MM.1S (cell line): Measurements from ENCODE around the gene NFKB2.

Experiments used
- DNase-seq: peaks from one replicate; pipeline ENCODE4 v3.0.0-alpha.2; 2015
- H2AFZ ChIP-seq: fragments of 300-600 bp; sonication (generic); 2 replicates; pipeline ENCODE4 v1.6.0; 2016; ENCODE audit warnings: antibody characterized with exemption, low read length
- H3F3A ChIP-seq: fragments of 300-600 bp; sonication (generic); 2 replicates; pipeline ENCODE4 v1.6.1; 2016; ENCODE audit warnings: mild to moderate bottlenecking, antibody characterized with exemption, low read length, moderate library complexity, mixed read lengths; ENCODE audit not compliant: insufficient read depth
- H3K27ac ChIP-seq: fragments of 300-600 bp; sonication (generic); 2 replicates; pipeline ENCODE4 v1.5.1; 2016; ENCODE audit warnings: mild to moderate bottlenecking, low read length
- H3K27me3 ChIP-seq: fragments of 300-600 bp; sonication (generic); replicated peaks from 2 replicates; pipeline ENCODE4 v1.6.0; 2016; ENCODE audit warnings: low read length; ENCODE audit not compliant: insufficient read depth
- H3K36me3 ChIP-seq: fragments of 300-600 bp; sonication (generic); replicated peaks from 2 replicates; pipeline ENCODE4 v1.6.1; 2016; ENCODE audit warnings: mild to moderate bottlenecking, low read length, mixed read lengths; ENCODE audit not compliant: insufficient read depth
- H3K4me1 ChIP-seq: fragments of 300-600 bp; sonication (generic); 2 replicates; pipeline ENCODE4 v1.6.1; 2016; ENCODE audit warnings: low read length, mixed read lengths
- H3K4me2 ChIP-seq: fragments of 300-600 bp; sonication (generic); 2 replicates; pipeline ENCODE4 v1.6.0; 2016; ENCODE audit warnings: low read depth, low read length
- H3K4me3 ChIP-seq: fragments of 300-600 bp; sonication (generic); 2 replicates; pipeline ENCODE4 v1.5.1; 2016; ENCODE audit warnings: low read length, mixed read lengths
- H3K79me2 ChIP-seq: fragments of 300-600 bp; sonication (generic); 2 replicates; pipeline ENCODE4 v1.6.1; 2016; ENCODE audit warnings: mixed run types, low read length, mixed read lengths
- H3K9ac ChIP-seq: fragments of 300-600 bp; sonication (generic); 2 replicates; pipeline ENCODE4 v1.6.1; 2016; ENCODE audit warnings: low read length, mixed read lengths
- H3K9me2 ChIP-seq: fragments of 300-600 bp; sonication (generic); replicated peaks from 2 replicates; pipeline ENCODE4 v1.6.1; 2016; ENCODE audit warnings: mild to moderate bottlenecking, low read length, mixed read lengths; ENCODE audit not compliant: insufficient read depth
- H3K9me3 ChIP-seq: fragments of 300-600 bp; sonication (generic); replicated peaks from 2 replicates; pipeline ENCODE4 v1.6.1; 2016; ENCODE audit warnings: mild to moderate bottlenecking, low read length, mixed read lengths; ENCODE audit not compliant: insufficient read depth
- H4K20me1 ChIP-seq: fragments of 300-600 bp; sonication (generic); 2 replicates; pipeline ENCODE4 v1.6.1; 2016; ENCODE audit warnings: mild to moderate bottlenecking, low read length, moderate library complexity, mixed read lengths; ENCODE audit not compliant: insufficient read depth
- CTCF ChIP-seq: fragments of 300-600 bp; sonication (generic); IDR thresholded peaks from 2 replicates; pipeline ENCODE4 v1.5.1; 2016; ENCODE audit warnings: antibody characterized with exemption, low read length, mixed read lengths
- EZH2 ChIP-seq: fragments of 300-600 bp; sonication (generic); optimal IDR thresholded peaks from 2 replicates; pipeline ENCODE3; 2017; ENCODE audit warnings: low read depth, mild to moderate bottlenecking, antibody characterized with exemption, low read length, mixed read lengths
- EZH2phosphoT487 ChIP-seq: fragments of 300-600 bp; sonication (generic); IDR thresholded peaks from 2 replicates; pipeline ENCODE4 v1.6.1; 2018; ENCODE audit warnings: antibody characterized with exemption, low read length

The NFKB2 gene

GRCh38 chr10:102413053-102413705 is 17.7 kb downstream of the NFKB2 start:
- H3K9ac ChIP-seq: no peak overlapping the region
- no peaks in the 10 kb centered on the region for H4K20me1 ChIP-seq
- H2AFZ ChIP-seq: no peak overlapping the region
- H3K79me2 ChIP-seq: no peaks in the 10 kb centered on the region
- no peaks in the 10 kb centered on the region for H3K4me1 ChIP-seq
- H3K27ac ChIP-seq: no peak overlapping the region
- no peak for TF ChIP-seq EZH2phosphoT487
- no peak for TF ChIP-seq CTCF
- TF ChIP-seq EZH2: no peak
- peak; percentile 43 for DNase-seq
- no peaks in the 10 kb centered on the region for H3K36me3 ChIP-seq
- no peaks in the 10 kb centered on the region for H3K9me3 ChIP-seq
- H3K4me2 ChIP-seq: no peak overlapping the region
- H3K27me3 ChIP-seq: peaks cover 93% of the 10 kb centered on the region
- H3F3A ChIP-seq: no peaks in the 10 kb centered on the region
- H3K9me2 ChIP-seq: no peaks in the 10 kb centered on the region
- H3K4me3 ChIP-seq: no peak overlapping the region

- H3K4me3 ChIP-seq: no peak overlapping the region
- H4K20me1 ChIP-seq: no peaks in the 10 kb centered on the region
- no peaks in the 10 kb centered on the region for H3K36me3 ChIP-seq
- no peak for DNase-seq
- TF ChIP-seq EZH2phosphoT487 (no peak), EZH2 (no peak), CTCF (no peak)
- H2AFZ ChIP-seq: no peak overlapping the region
- H3K79me2 ChIP-seq: no peaks in the 10 kb centered on the region
- H3K27me3 ChIP-seq: peaks cover 87% of the 10 kb centered on the region
- no peaks in the 10 kb centered on the region for H3K9me3 ChIP-seq
- no peaks in the 10 kb centered on the region for H3K9me2 ChIP-seq
- H3K27ac ChIP-seq: no peak overlapping the region
- H3K4me1 ChIP-seq: no peaks in the 10 kb centered on the region
- H3K9ac ChIP-seq: no peak overlapping the region
- H3F3A ChIP-seq: no peaks in the 10 kb centered on the region
- no peak overlapping the region for H3K4me2 ChIP-seq
These were observed 18.5 kb downstream of the NFKB2 start for GRCh38 chr10:102413806-102414561.

- Histone ChIP-seq H3K4me1 (peaks cover 4% of the 10 kb centered on the region; the same call in 1 of the 2 replicates), H3F3A (peaks cover 1% of the 10 kb centered on the region; the same call in 1 of the 2 replicates), H2AFZ (no peak overlapping the region), H3K9me3 (no peaks in the 10 kb centered on the region), H3K79me2 (no peaks in the 10 kb centered on the region), H3K4me2 (no peak overlapping the region), H3K36me3 (no peaks in the 10 kb centered on the region), H3K9me2 (no peaks in the 10 kb centered on the region), H4K20me1 (no peaks in the 10 kb centered on the region), H3K4me3 (no peak overlapping the region), H3K27me3 (peaks cover 81% of the 10 kb centered on the region), H3K27ac (no peak overlapping the region), H3K9ac (no peak overlapping the region)
- no peak for DNase-seq
- TF ChIP-seq EZH2phosphoT487 (no peak), EZH2 (no peak), CTCF (no peak)
These were observed 19.2 kb downstream of the NFKB2 start for GRCh38 chr10:102414749-102415148.
